ENCODE data around the gene SKAP1.
"Not testable (repeated sequence)": the region's sequence is repeated elsewhere in the genome, so short reads cannot be mapped to it uniquely, and the experiment has no call there.

The SKAP1 gene

GRCh38 chr17:48191362-48191761 is 238.7 kb downstream of the SKAP1 start:
- no peak for DNase-seq

GRCh38 chr17:48190871-48191270 is 239.1 kb downstream of the SKAP1 start:
- no peak for DNase-seq

GRCh38 chr17:48187872-48188608 is 242.0 kb downstream of the SKAP1 start:
- no peak for DNase-seq

- not testable (repeated sequence) for DNase-seq
Measured at GRCh38 chr17:48186317-48186716, 243.7 kb downstream of the SKAP1 start.

- no peak for DNase-seq
Measured at GRCh38 chr17:48184721-48185120, 245.3 kb downstream of the SKAP1 start.

GRCh38 chr17:48181653-48182052 is 248.4 kb downstream of the SKAP1 start:
- DNase-seq, result no peak

GRCh38 chr17:48180842-48181629 is 249.0 kb downstream of the SKAP1 start:
- no peak for DNase-seq

- DNase-seq, result no peak
Measured at GRCh38 chr17:48179071-48179945, 250.7 kb downstream of the SKAP1 start.

- no peak for DNase-seq
Measured at GRCh38 chr17:48178317-48178716, 251.7 kb downstream of the SKAP1 start.

- DNase-seq, result no peak
Measured at GRCh38 chr17:48177816-48178215, 252.2 kb downstream of the SKAP1 start.

GRCh38 chr17:48176471-48176855 is 253.6 kb downstream of the SKAP1 start:
- no peak for DNase-seq

GRCh38 chr17:48175692-48176470 is 254.1 kb downstream of the SKAP1 start:
- DNase-seq, result no peak

- no peak for DNase-seq
Measured at GRCh38 chr17:48174833-48175523, 255.0 kb downstream of the SKAP1 start.

GRCh38 chr17:48173191-48173984 is 256.6 kb downstream of the SKAP1 start:
- DNase-seq, result no peak

- no peak for DNase-seq
Measured at GRCh38 chr17:48169926-48170325, 260.1 kb downstream of the SKAP1 start.

- no peak for DNase-seq
Measured at GRCh38 chr17:48163809-48164208, 266.2 kb downstream of the SKAP1 start.

GRCh38 chr17:48162946-48163506 is 267.0 kb downstream of the SKAP1 start:
- no peak for DNase-seq

GRCh38 chr17:48162306-48162934 is 267.6 kb downstream of the SKAP1 start:
- DNase-seq, result no peak

- DNase-seq, result no peak
Measured at GRCh38 chr17:48161127-48161905, 268.7 kb downstream of the SKAP1 start.
